ENCODE measurements around the gene GAPVD1. TPM values are rescaled to one million over a fixed set of nuclear protein-coding genes. Genes with fewer than 3 reads are reported as not detected.

The GAPVD1 gene
- total RNA-seq, 1 experiment from 2014 or later, result 70.3 TPM

GRCh38 chr9:125374443-125375309 lies 113.0 kb downstream of the GAPVD1 start:
- DNase-seq, result peak; percentile 57 to 70
- no peak overlapping the region; the same call in 1 of the 2 replicates for H2AFZ ChIP-seq
- no peaks in the 10 kb centered on the region for H4K20me1 ChIP-seq (ENCODE audit: insufficient read depth)
- ChIA-PET CTCF (interaction anchor here (0.7 kb wide), 1 partner anchor 111 kb away, joined by 3 read pairs; no protein-coding TSS in a partner anchor), POLR2A (ENCODE audit: unreplicated experiment) (no interaction called here)
- no TSS peak for BruUV-seq (replicated peaks)
- intact Hi-C loops (cut with micrococcal nuclease; ENCODE audit: unreplicated experiment), result loop anchor here (1.0 to 5.0 kb wide), 4 partner anchors 518 to 956 kb away; no protein-coding TSS in a partner anchor
- no peaks in the 10 kb centered on the region for H3K4me1 ChIP-seq (replicated peaks; ENCODE audit: insufficient read depth)
- no peaks in the 10 kb centered on the region; the same call in 1 of the 2 replicates for H3F3A ChIP-seq (ENCODE audit: insufficient read depth, low read depth)
- peak overlapping the region; percentile 49; the same call in 1 of the 2 replicates for H3K4me3 ChIP-seq
- H3K36me3 ChIP-seq (ENCODE audit: low read depth), result no peaks in the 10 kb centered on the region
- no peak overlapping the region for H3K27ac ChIP-seq
- H3K9me3 ChIP-seq (ENCODE audit: insufficient read depth, low read depth), result no peaks in the 10 kb centered on the region
- H3K79me2 ChIP-seq (ENCODE audit: low read depth), result no peaks in the 10 kb centered on the region
- no peaks in the 10 kb centered on the region for H3K9me2 ChIP-seq (ENCODE audit: insufficient read depth)
- peak; percentile 91 for TF ChIP-seq CTCF (conservative IDR thresholded peaks at IDR 0.05)
- no peak for TF ChIP-seq EZH2 (IDR thresholded peaks at IDR 0.05; ENCODE audit: low read depth)
- no peaks in the 10 kb centered on the region for H3K27me3 ChIP-seq (ENCODE audit: insufficient read depth, low read depth)
- peak overlapping the region; percentile 89 for H3K4me2 ChIP-seq

DNA sequence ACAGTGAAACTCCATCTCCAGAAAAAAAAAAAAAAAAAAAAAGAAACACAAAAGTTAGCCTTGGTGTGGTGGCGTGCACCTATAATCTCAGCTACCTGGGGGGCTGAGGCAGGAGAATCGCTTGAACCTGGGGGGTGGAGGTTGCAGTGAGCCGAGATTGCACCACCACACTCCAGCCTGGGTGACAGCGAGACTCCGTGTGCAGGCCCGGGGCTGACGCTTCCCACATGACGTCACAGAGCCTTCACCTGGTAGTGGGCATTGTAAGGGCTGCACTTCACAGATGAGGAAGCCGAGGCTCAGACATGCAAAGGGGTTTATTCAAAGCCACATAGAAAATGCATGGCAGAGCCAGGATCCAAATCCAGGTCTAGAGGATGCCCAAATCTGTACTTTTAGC lies 114.2 kb downstream of the GAPVD1 start:
- no peak for TF ChIP-seq EZH2 (IDR thresholded peaks at IDR 0.05; ENCODE audit: low read depth)
- no peak for TF ChIP-seq CTCF (conservative IDR thresholded peaks at IDR 0.05)
- H3K4me2 ChIP-seq, result no peak overlapping the region
- H3K9me2 ChIP-seq (ENCODE audit: insufficient read depth), result no peaks in the 10 kb centered on the region
- H3K4me3 ChIP-seq, result no peak overlapping the region
- DNase-seq, result no peak
- no peak overlapping the region for H2AFZ ChIP-seq
- no peaks in the 10 kb centered on the region; the same call in 1 of the 2 replicates for H3F3A ChIP-seq (ENCODE audit: insufficient read depth, low read depth)
- no TSS peak for BruUV-seq (replicated peaks)
- no peaks in the 10 kb centered on the region for H3K27me3 ChIP-seq (ENCODE audit: insufficient read depth, low read depth)
- H3K4me1 ChIP-seq (replicated peaks; ENCODE audit: insufficient read depth), result no peaks in the 10 kb centered on the region
- ChIA-PET CTCF (interaction anchor here (0.6 kb wide), 1 partner anchor 151 kb away, joined by 3 read pairs; no protein-coding TSS in a partner anchor), POLR2A (ENCODE audit: unreplicated experiment) (no interaction called here)
- no peaks in the 10 kb centered on the region for H3K79me2 ChIP-seq (ENCODE audit: low read depth)
- H3K27ac ChIP-seq, result no peak overlapping the region
- no peaks in the 10 kb centered on the region for H3K9me3 ChIP-seq (ENCODE audit: insufficient read depth, low read depth)
- intact Hi-C loops (cut with micrococcal nuclease; ENCODE audit: unreplicated experiment), result loop anchor here (2.0 kb wide), 1 partner anchor 957 kb away; no protein-coding TSS in a partner anchor
- H3K36me3 ChIP-seq (ENCODE audit: low read depth), result no peaks in the 10 kb centered on the region
- no peaks in the 10 kb centered on the region for H4K20me1 ChIP-seq (ENCODE audit: insufficient read depth)

- Histone ChIP-seq H3K36me3 (ENCODE audit: low read depth) (no peaks in the 10 kb centered on the region), H3K4me1 (replicated peaks; ENCODE audit: insufficient read depth) (no peaks in the 10 kb centered on the region), H3K9me3 (ENCODE audit: insufficient read depth, low read depth) (no peaks in the 10 kb centered on the region), H3K79me2 (ENCODE audit: low read depth) (no peaks in the 10 kb centered on the region), H3F3A (ENCODE audit: insufficient read depth, low read depth) (no peaks in the 10 kb centered on the region; the same call in 1 of the 2 replicates), H4K20me1 (ENCODE audit: insufficient read depth) (no peaks in the 10 kb centered on the region), H3K27me3 (ENCODE audit: insufficient read depth, low read depth) (no peaks in the 10 kb centered on the region), H3K4me3 (no peak overlapping the region), H3K4me2 (no peak overlapping the region), H3K9me2 (ENCODE audit: insufficient read depth) (no peaks in the 10 kb centered on the region), H2AFZ (no peak overlapping the region), H3K27ac (no peak overlapping the region)
- no TSS peak for BruUV-seq (replicated peaks)
- ChIA-PET CTCF (interaction anchor here (1.0 kb wide), 1 partner anchor 516 kb away, joined by 3 read pairs; no protein-coding TSS in a partner anchor), POLR2A (ENCODE audit: unreplicated experiment) (interaction anchor here (0.6 kb wide), 1 partner anchor 923 kb away, joined by 3 read pairs; no protein-coding TSS in a partner anchor)
- intact Hi-C loops (cut with micrococcal nuclease; ENCODE audit: unreplicated experiment), result no loop called here
- TF ChIP-seq EZH2 (IDR thresholded peaks at IDR 0.05; ENCODE audit: low read depth), result no peak
- no peak for TF ChIP-seq CTCF (conservative IDR thresholded peaks at IDR 0.05)
- DNase-seq, result no peak
These were observed 114.9 kb downstream of the GAPVD1 start for GRCh38 chr9:125376261-125377226.
